Cardiac fibroblast (primary cell): ENCODE measurements around the gene GCC1.
"Not testable (repeated sequence)": the region's sequence is repeated elsewhere in the genome, so short reads cannot be mapped to it uniquely, and the experiment has no call there.

Experiments used
- DNase-seq, 2 donors: peaks; one replicate each; pipeline versions ENCODE4 v3.0.0 to v3.0.0-alpha.2; 2010; ENCODE audit warnings: low read depth in 2 of 2
- H3K4me3 ChIP-seq, 2 donors: replicated peaks in 1 of 2; 1 replicate in 1 of 2; 2 replicates in 1 of 2; pipeline ENCODE4 v1.5.1; 2011; ENCODE audit warnings: low read depth in 2 of 2, low read length in 2 of 2, mild to moderate bottlenecking in 2 of 2, moderate library complexity in 1 of 2
- TF ChIP-seq, protein P1 (sequence below): IDR thresholded peaks from one replicate; pipeline ENCODE4 v1.5.1; 2011; ENCODE audit warnings: low read depth, mild to moderate bottlenecking, low read length, inconsistent platforms

Gene GCC1

DNA sequence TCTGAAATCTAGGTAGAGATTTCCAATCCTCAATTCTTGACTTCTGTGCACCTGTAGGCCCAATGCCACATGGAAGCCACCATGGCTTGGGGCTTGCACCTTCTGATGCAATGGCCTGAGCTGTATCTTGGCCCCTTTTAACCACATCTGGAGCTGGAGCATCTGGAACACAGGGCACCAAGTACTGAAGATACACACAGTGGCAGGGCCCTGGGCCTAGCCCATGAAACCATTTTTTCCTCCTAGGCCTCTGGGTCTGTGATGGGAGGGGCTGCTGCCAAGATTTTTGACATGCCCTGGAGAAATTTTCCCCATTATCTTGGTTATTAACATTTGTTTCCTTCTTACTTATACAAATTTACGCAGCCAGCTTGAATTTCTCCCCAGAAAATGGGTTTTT lies 39.1 kb downstream of the GCC1 start:
- DNase-seq, result no peak
- TF ChIP-seq, protein P1, sequence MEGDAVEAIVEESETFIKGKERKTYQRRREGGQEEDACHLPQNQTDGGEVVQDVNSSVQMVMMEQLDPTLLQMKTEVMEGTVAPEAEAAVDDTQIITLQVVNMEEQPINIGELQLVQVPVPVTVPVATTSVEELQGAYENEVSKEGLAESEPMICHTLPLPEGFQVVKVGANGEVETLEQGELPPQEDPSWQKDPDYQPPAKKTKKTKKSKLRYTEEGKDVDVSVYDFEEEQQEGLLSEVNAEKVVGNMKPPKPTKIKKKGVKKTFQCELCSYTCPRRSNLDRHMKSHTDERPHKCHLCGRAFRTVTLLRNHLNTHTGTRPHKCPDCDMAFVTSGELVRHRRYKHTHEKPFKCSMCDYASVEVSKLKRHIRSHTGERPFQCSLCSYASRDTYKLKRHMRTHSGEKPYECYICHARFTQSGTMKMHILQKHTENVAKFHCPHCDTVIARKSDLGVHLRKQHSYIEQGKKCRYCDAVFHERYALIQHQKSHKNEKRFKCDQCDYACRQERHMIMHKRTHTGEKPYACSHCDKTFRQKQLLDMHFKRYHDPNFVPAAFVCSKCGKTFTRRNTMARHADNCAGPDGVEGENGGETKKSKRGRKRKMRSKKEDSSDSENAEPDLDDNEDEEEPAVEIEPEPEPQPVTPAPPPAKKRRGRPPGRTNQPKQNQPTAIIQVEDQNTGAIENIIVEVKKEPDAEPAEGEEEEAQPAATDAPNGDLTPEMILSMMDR, result no peak
- H3K4me3 ChIP-seq, result no peak overlapping the region

DNA sequence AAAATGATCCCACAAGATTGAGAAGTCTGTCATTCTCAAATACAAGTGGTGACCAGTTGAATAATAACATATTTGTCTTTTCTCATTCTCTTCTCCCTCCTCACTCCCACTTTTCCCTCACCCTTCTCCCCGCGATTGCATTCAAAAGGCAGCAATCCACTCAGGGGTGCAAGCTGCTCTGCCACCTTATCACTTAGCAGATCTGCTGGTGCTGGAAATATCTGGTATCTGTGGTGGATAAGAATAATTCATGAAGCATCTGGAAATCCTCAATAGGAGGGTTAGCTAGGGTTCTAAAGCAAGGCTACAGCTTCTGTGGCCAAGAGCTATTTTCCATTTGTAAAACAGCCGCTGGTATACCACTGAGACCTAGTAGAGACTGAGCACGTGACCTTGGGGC lies 43.8 kb downstream of the GCC1 start:
- H3K4me3 ChIP-seq, result no peak overlapping the region
- DNase-seq, result no peak
- TF ChIP-seq, protein P1, result no peak

DNA sequence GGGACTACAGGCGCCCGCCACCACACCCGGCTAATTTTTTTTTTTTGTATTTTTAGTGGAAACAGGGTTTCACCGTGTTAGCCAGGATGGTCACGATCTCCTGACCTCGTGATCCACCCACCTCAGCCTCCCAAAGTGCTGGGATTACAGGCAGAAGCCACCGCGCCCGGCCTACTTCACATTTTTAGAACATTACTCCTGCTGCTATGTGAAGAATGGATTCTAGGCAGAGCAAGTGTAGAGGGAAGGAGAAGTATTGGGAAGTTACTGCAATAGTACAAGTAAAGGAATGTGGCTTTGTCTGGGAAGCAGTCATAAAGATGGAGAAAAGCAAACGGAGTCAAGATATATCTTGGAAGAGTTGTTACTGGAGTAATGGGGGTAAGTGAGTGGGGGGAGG lies 44.9 kb downstream of the GCC1 start:
- not testable (repeated sequence) for H3K4me3 ChIP-seq, DNase-seq

DNA sequence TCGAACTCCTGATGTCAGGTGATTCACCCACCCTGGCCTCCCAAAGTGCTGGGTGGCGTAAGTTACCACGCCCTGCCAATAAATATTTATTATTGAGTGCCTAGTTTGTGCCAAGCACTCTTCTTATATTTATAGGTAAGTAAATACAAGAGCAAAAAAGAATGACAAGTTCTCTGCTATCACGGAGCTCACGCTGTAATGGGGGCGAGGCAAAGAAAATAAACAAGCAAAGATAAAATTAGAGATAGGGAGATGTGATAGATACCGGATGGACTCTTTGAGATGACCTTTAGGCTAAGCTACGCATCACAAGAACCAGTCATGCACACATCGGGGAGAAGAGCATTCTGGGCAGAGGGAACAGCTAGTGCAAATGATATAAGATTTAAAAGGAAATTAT lies 46.3 kb downstream of the GCC1 start:
- no peak for DNase-seq
- TF ChIP-seq, protein P1, result no peak
- H3K4me3 ChIP-seq, result no peak overlapping the region

DNA sequence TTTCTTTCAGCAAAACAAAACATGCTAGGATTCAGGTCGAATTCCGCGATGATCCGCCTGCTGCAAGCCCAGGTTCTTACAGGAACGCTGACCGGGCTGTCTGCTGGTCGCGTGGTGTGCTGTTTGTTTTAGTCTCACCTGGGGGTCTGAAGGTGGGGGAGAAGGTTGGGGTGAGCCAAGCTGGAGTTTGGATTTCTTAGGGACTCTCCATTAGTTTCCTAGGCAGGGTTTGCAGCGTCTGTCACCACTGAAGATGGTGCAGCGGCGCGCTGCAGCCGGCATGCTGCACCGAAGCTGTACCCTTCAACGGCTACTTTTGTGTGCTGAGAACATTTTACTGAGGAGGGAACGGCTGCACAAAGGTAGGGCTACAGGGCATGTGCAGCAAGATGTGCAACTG lies 48.7 kb downstream of the GCC1 start:
- TF ChIP-seq, protein P1, result no peak
- no peak for DNase-seq
- peak overlapping the region in 1 of 2 donors; percentile 2 for H3K4me3 ChIP-seq

DNA sequence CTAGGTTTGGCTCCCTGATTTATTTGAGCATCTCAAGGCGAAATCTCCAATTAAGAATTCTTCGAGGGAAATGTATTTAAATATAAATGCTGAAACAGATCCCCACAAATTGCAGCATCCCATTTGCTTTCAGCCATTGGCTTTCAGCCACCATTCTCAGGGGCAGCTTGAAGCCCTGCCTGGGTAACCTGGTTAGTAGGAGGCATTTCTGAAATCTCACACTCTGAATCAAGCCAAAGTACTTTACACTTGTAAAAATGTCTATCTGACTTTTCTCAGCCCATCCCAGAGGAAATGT lies 49.1 kb downstream of the GCC1 start:
- no peak overlapping the region for H3K4me3 ChIP-seq
- TF ChIP-seq, protein P1, result no peak
- no peak for DNase-seq

DNA sequence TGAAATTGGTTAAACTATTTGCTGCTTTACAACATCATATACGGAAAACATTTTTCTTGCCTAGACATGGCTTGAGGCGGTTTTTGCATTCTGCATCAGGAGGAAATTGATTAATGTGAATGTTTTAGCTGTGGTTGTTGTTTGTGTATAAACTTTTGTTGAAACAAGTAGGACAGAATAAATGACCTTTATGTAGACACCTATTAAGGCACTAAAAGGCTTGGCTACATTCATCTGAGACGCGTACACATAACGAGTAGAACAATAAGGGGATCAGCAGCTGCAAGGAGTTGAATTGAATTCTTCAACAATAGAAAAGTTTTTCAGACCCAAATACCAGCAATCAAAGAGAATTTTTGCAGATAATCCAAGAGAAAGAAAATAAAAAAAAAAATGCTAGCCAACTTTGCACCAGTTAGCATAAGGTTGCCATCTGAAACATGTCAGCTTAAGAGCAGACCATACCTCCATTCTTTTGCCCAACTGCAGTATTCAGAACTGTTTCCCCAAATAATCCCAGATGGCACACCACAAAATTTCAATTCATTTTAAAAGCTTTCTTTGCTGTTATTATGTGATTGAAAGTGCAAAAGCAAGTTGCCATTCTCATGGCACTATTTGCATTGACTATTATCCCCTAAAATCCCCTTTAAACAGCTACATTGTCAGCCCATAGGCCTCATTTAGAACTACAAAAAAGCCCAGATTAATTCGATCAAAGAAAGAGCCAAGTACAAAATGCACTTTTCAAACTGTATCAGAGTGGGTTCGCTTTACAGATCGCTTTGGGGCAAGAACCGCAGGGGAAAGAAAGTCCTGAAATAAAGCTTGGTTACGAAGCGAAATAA lies 49.6 kb downstream of the GCC1 start:
- DNase-seq, result no peak
- TF ChIP-seq, protein P1, result no peak
- H3K4me3 ChIP-seq, result no peak overlapping the region
